Measurements from ENCODE around the gene SLC38A10.

DNA sequence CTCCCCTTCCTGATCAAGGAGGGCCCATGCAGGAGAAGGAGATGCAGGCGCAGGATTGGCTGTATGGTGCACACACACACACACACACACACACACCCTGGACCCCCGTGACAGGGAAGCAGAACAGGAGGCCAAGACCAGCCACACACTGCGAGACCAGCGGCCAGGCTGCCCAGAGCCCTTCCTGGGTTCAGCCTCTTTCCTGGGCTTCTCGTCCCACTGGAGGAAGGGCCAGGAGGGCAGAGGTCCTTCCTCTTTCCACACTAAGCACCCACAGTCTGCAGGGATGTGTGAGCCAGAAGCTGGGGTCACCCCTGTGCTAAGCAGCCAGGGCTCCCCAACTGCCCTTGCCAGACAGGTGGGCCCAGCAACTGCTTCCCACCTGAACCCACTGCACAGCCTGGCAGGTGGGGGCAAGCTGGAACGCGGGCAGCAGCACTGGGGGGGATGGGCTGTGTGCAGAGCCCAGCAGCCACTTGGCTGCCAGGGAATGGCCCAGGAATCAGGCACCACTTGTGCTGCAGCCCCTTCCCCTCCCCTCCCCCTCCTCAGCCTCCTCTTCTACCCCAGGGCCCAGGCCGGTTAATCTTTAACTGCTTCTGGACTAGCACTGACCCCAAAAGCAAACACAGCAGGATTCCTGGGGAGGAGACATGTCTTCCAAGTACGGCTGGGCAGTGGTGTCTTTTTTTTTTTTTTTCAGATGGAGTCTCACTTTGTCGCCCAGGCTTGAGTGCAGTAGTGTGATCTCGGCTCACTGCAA lies 44.6 kb upstream of the SLC38A10 start:
- TF ChIP-seq, protein P1, sequence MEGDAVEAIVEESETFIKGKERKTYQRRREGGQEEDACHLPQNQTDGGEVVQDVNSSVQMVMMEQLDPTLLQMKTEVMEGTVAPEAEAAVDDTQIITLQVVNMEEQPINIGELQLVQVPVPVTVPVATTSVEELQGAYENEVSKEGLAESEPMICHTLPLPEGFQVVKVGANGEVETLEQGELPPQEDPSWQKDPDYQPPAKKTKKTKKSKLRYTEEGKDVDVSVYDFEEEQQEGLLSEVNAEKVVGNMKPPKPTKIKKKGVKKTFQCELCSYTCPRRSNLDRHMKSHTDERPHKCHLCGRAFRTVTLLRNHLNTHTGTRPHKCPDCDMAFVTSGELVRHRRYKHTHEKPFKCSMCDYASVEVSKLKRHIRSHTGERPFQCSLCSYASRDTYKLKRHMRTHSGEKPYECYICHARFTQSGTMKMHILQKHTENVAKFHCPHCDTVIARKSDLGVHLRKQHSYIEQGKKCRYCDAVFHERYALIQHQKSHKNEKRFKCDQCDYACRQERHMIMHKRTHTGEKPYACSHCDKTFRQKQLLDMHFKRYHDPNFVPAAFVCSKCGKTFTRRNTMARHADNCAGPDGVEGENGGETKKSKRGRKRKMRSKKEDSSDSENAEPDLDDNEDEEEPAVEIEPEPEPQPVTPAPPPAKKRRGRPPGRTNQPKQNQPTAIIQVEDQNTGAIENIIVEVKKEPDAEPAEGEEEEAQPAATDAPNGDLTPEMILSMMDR (IDR thresholded peaks at IDR 0.05), result no peak
- no peak for TF ChIP-seq POLR2A (IDR thresholded peaks at IDR 0.05)
- TF ChIP-seq POLR2AphosphoS5 (IDR thresholded peaks at IDR 0.05; ENCODE audit: insufficient read depth in 1 of 2, low read depth in 1 of 2), result no peak
